OCI-LY1 (cell line): ENCODE data around the gene CCNB2.

Experiments used
- CTCF ChIP-seq: fragments of 200-600 bp; sonication (generic), shearing (Covaris generic); IDR thresholded peaks from 2 replicates; pipeline ENCODE4 v1.5.1; 2017; ENCODE audit warnings: mild to moderate bottlenecking, antibody characterized with exemption, low read length, moderate library complexity, mixed read lengths
- EZH2 ChIP-seq: fragments of 200-600 bp; sonication (generic), shearing (Covaris generic); IDR thresholded peaks from 2 replicates; pipeline ENCODE4 v1.8.0; 2017; ENCODE audit warnings: borderline replicate concordance, mixed run types, mild to moderate bottlenecking, antibody characterized with exemption, low read length, moderate library complexity, mixed read lengths

GRCh38 chr15:59147666-59148065 is 42.7 kb downstream of the CCNB2 start:
- TF ChIP-seq CTCF (no peak), EZH2 (no peak)
